Activated naive CD4-positive, alpha-beta T cell treated with anti-CD3 and anti-CD28 coated beads, Interleukin-2, amount 50 U/mL, for 24 hours (primary cell): ENCODE results near the gene AFF1.

Experiments
- H3K27ac Mint-ChIP-seq: one replicate; pipeline ENCODE4 v1.8.0; 2021; ENCODE audit warnings: mild to moderate bottlenecking, mixed read lengths
- H3K27me3 Mint-ChIP-seq: one replicate; pipeline ENCODE4 v1.8.0; 2021; ENCODE audit warnings: mixed read lengths
- H3K36me3 Mint-ChIP-seq: one replicate; pipeline ENCODE4 v1.8.0; 2021; ENCODE audit warnings: mixed read lengths
- H3K4me1 Mint-ChIP-seq: one replicate; pipeline ENCODE4 v1.8.0; 2021; ENCODE audit warnings: mixed read lengths
- H3K4me3 Mint-ChIP-seq: one replicate; pipeline ENCODE4 v1.8.0; 2021; ENCODE audit warnings: mild to moderate bottlenecking, mixed read lengths
- H3K9me3 Mint-ChIP-seq: one replicate; pipeline ENCODE4 v1.8.0; 2021; ENCODE audit warnings: mixed read lengths

Gene AFF1

GRCh38 chr4:86910820-86911684 lies 23.8 kb upstream of the AFF1 start:
- Mint-ChIP-seq H3K9me3 (no peaks in the 10 kb centered on the region), H3K4me3 (no peak overlapping the region), H3K4me1 (peaks cover 24% of the 10 kb centered on the region), H3K27me3 (no peaks in the 10 kb centered on the region), H3K36me3 (peaks cover 7% of the 10 kb centered on the region), H3K27ac (no peak overlapping the region)

- peaks cover 7% of the 10 kb centered on the region for H3K36me3 Mint-ChIP-seq
- H3K27me3 Mint-ChIP-seq = no peaks in the 10 kb centered on the region
- H3K9me3 Mint-ChIP-seq = no peaks in the 10 kb centered on the region
- peaks cover 2% of the 10 kb centered on the region for H3K4me1 Mint-ChIP-seq
- H3K4me3 Mint-ChIP-seq = no peak overlapping the region
- H3K27ac Mint-ChIP-seq = no peak overlapping the region
Measured at GRCh38 chr4:86916392-86916791, 18.4 kb upstream of the AFF1 start.

- no peak overlapping the region for H3K4me3 Mint-ChIP-seq
- H3K36me3 Mint-ChIP-seq = peaks cover 7% of the 10 kb centered on the region
- no peak overlapping the region for H3K27ac Mint-ChIP-seq
- H3K27me3 Mint-ChIP-seq = no peaks in the 10 kb centered on the region
- no peaks in the 10 kb centered on the region for H3K9me3 Mint-ChIP-seq
- no peaks in the 10 kb centered on the region for H3K4me1 Mint-ChIP-seq
Measured at GRCh38 chr4:86917212-86918039, 17.4 kb upstream of the AFF1 start.

GRCh38 chr4:86918539-86919072 lies 16.2 kb upstream of the AFF1 start:
- no peaks in the 10 kb centered on the region for H3K27me3 Mint-ChIP-seq
- H3K36me3 Mint-ChIP-seq = peaks cover 7% of the 10 kb centered on the region
- no peaks in the 10 kb centered on the region for H3K9me3 Mint-ChIP-seq
- no peak overlapping the region for H3K27ac Mint-ChIP-seq
- no peak overlapping the region for H3K4me3 Mint-ChIP-seq
- H3K4me1 Mint-ChIP-seq = no peaks in the 10 kb centered on the region

GRCh38 chr4:86919561-86920223 lies 15.1 kb upstream of the AFF1 start:
- Mint-ChIP-seq H3K36me3 (peaks cover 7% of the 10 kb centered on the region), H3K9me3 (no peaks in the 10 kb centered on the region), H3K4me1 (no peaks in the 10 kb centered on the region), H3K27me3 (no peaks in the 10 kb centered on the region), H3K27ac (no peak overlapping the region), H3K4me3 (no peak overlapping the region)

- no peak overlapping the region for H3K27ac Mint-ChIP-seq
- H3K36me3 Mint-ChIP-seq = no peaks in the 10 kb centered on the region
- no peaks in the 10 kb centered on the region for H3K27me3 Mint-ChIP-seq
- no peaks in the 10 kb centered on the region for H3K4me1 Mint-ChIP-seq
- H3K4me3 Mint-ChIP-seq = no peak overlapping the region
- no peaks in the 10 kb centered on the region for H3K9me3 Mint-ChIP-seq
Measured at GRCh38 chr4:86921608-86922252, 13.1 kb upstream of the AFF1 start.

GRCh38 chr4:86924811-86925210 lies 10.0 kb upstream of the AFF1 start:
- H3K27ac Mint-ChIP-seq = no peak overlapping the region
- H3K9me3 Mint-ChIP-seq = no peaks in the 10 kb centered on the region
- H3K4me1 Mint-ChIP-seq = peaks cover 18% of the 10 kb centered on the region
- no peaks in the 10 kb centered on the region for H3K27me3 Mint-ChIP-seq
- peaks cover 5% of the 10 kb centered on the region for H3K36me3 Mint-ChIP-seq
- H3K4me3 Mint-ChIP-seq = no peak overlapping the region

- Mint-ChIP-seq H3K27me3 (no peaks in the 10 kb centered on the region), H3K4me1 (peaks cover 18% of the 10 kb centered on the region), H3K9me3 (no peaks in the 10 kb centered on the region), H3K27ac (no peak overlapping the region), H3K36me3 (peaks cover 7% of the 10 kb centered on the region), H3K4me3 (no peak overlapping the region)
Measured at GRCh38 chr4:86926435-86927086, 8.2 kb upstream of the AFF1 start.

GRCh38 chr4:86927843-86928395 lies 6.9 kb upstream of the AFF1 start:
- Mint-ChIP-seq H3K27ac (peak overlapping the region; percentile 91), H3K27me3 (no peaks in the 10 kb centered on the region), H3K36me3 (peaks cover 7% of the 10 kb centered on the region), H3K4me1 (peaks cover 18% of the 10 kb centered on the region), H3K4me3 (peak overlapping the region; percentile 36), H3K9me3 (no peaks in the 10 kb centered on the region)

- Mint-ChIP-seq H3K36me3 (peaks cover 7% of the 10 kb centered on the region), H3K4me3 (no peak overlapping the region), H3K27me3 (no peaks in the 10 kb centered on the region), H3K4me1 (peaks cover 24% of the 10 kb centered on the region), H3K9me3 (no peaks in the 10 kb centered on the region), H3K27ac (no peak overlapping the region)
Measured at GRCh38 chr4:86928400-86929255, 6.2 kb upstream of the AFF1 start.

GRCh38 chr4:86934147-86934770 lies 552 bp upstream of the AFF1 start:
- Mint-ChIP-seq H3K4me3 (peak overlapping the region; percentile 91), H3K36me3 (peaks cover 5% of the 10 kb centered on the region), H3K4me1 (peaks cover 46% of the 10 kb centered on the region), H3K27me3 (no peaks in the 10 kb centered on the region), H3K9me3 (no peaks in the 10 kb centered on the region), H3K27ac (peak overlapping the region; percentile 89)

- Mint-ChIP-seq H3K36me3 (no peaks in the 10 kb centered on the region), H3K9me3 (no peaks in the 10 kb centered on the region), H3K4me3 (peak overlapping the region; percentile 83), H3K27me3 (no peaks in the 10 kb centered on the region), H3K27ac (peak overlapping the region; percentile 83), H3K4me1 (peaks cover 58% of the 10 kb centered on the region)
Measured at GRCh38 chr4:86935566-86935852, 698 bp downstream of the AFF1 start.

GRCh38 chr4:86935853-86936733 lies 1.3 kb downstream of the AFF1 start:
- peaks cover 61% of the 10 kb centered on the region for H3K4me1 Mint-ChIP-seq
- no peaks in the 10 kb centered on the region for H3K36me3 Mint-ChIP-seq
- peak overlapping the region; percentile 83 for H3K4me3 Mint-ChIP-seq
- H3K27ac Mint-ChIP-seq = peak overlapping the region; percentile 83
- H3K27me3 Mint-ChIP-seq = no peaks in the 10 kb centered on the region
- H3K9me3 Mint-ChIP-seq = no peaks in the 10 kb centered on the region
